ENCODE measurements around the gene ADAM11.
"Not testable (repeated sequence)": the region's sequence is repeated elsewhere in the genome, so short reads cannot be mapped to it uniquely, and the experiment has no call there.

ADAM11 gene

DNA sequence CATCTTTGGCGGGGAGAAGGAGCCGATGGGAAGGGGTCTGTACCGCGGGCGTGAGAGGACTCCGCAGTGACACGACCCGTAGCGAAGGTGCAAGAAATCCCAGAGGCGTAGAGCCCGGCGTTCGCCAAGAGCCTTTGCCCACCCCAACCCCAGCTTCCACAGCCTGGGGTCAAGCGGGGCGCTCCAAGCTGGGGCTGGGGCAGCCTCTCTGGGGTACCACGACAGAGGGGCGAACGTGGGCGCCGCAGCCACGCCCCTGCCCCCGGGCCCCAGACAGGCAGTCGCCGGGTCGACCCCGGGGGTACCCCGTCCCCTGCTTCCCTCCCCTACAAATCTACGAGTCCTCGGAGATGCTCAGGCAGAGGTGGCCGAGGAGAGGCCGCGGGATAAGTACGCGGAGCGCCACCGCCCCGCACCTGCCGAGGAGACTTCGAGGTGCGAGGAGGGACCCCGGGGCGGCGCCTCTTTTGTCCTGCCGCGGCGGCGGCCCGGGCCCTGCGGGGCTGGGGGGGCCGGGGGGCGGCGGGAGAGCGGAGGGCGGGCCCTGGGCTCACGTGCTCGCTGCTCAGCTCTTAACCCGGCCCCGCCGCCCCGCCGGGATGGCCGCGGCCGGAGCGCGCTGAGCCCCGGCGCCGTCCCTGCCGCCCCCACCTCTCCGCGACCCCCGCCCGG is at the start of gene ADAM11:
TSS of gene ADAM11 (plus strand) at position 575 of the 672 bp plus-strand sequence. CDS start 212 bp downstream, outside the sequence.
- no peak for TF ChIP-seq CTCF (IDR thresholded peaks at IDR 0.05; ENCODE audit: low read depth, low read length)
- in situ Hi-C loops (cut with HindIII; ENCODE audit: low sequenced_read_pairs), result no loop called here
- DNase-seq (ENCODE audit: low read depth, low spot score), result no peak
- H3K4me3 ChIP-seq (ENCODE audit: low read depth, low read length), result peak within 1 kb of the TSS; percentile 24

DNA sequence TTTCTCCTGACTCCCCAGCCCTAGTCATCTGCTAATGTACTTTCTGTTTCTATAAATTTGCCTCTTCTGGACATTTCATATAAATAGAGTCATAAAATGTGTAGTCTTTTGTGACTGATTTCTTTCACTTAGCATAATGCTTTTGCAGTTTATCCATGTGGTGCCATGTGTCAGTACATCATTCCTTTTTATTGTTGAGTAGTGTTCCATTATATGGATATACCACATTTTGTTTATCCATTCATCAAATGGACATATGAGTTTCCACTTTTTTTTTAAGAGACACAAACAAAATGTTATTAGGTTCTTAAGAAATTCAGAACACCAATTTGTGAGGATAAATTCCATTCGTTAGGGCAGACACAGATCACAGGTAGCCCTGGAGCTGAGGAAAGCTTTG is 39.3 kb upstream of the ADAM11 start:
- in situ Hi-C loops (cut with HindIII; ENCODE audit: low sequenced_read_pairs), result no loop called here
- DNase-seq (ENCODE audit: low read depth, low spot score), result no peak
- no peak overlapping the region for H3K4me3 ChIP-seq (ENCODE audit: low read depth, low read length)
- TF ChIP-seq CTCF (IDR thresholded peaks at IDR 0.05; ENCODE audit: low read depth, low read length), result no peak

DNA sequence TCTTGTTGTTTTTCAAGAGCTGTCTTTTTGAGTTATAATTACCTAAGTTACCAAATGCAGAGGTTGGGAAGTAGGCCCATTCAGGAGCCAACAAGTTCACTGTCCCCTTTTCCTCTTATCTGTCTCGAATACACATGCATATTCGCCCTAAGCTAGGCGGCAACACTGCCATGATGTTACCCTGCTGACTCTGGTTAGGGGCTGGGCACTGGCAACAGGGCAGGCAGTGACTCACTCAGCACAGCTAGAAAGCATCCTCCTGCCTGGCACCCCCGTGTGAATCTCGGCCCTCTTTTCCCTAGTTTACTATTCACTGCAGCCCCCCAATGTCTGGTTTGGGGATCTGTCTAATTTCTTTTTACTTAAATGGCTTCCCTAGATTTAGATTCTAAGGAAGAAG is 36.5 kb upstream of the ADAM11 start:
- no peak for DNase-seq (ENCODE audit: low read depth, low spot score)
- no peak overlapping the region for H3K4me3 ChIP-seq (ENCODE audit: low read depth, low read length)
- in situ Hi-C loops (cut with HindIII; ENCODE audit: low sequenced_read_pairs), result no loop called here
- TF ChIP-seq CTCF (IDR thresholded peaks at IDR 0.05; ENCODE audit: low read depth, low read length), result no peak

- in situ Hi-C loops (cut with HindIII; ENCODE audit: low sequenced_read_pairs); H3K4me3 ChIP-seq (ENCODE audit: low read depth, low read length); DNase-seq (ENCODE audit: low read depth, low spot score): not testable (repeated sequence)
Measured at GRCh38 chr17:44726121-44726520, 32.7 kb upstream of the ADAM11 start.

DNA sequence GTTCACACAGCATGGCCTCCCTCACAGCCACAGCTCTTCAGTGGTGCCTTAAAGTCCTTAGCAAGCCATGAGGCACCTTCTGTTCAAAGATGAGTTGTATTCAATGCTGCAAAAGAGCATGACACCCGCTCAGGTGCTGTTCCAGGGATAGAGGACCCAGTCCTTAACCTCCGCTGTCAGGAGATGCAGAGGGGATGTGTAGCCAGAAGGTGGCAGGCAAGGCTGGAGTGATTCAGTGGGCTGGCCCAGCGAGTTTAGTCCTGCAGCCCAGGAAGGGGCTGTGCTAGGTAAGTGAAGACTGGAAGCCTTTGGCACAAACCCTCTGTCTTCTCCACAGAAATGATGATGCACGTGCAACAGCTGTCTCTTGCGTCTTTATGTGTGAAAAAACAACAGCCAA is 25.0 kb upstream of the ADAM11 start:
- in situ Hi-C loops (cut with HindIII; ENCODE audit: low sequenced_read_pairs), result no loop called here
- H3K4me3 ChIP-seq (ENCODE audit: low read depth, low read length), result no peak overlapping the region
- peak; percentile 48 for TF ChIP-seq CTCF (IDR thresholded peaks at IDR 0.05; ENCODE audit: low read depth, low read length)
- DNase-seq (ENCODE audit: low read depth, low spot score), result peak; percentile 7

DNA sequence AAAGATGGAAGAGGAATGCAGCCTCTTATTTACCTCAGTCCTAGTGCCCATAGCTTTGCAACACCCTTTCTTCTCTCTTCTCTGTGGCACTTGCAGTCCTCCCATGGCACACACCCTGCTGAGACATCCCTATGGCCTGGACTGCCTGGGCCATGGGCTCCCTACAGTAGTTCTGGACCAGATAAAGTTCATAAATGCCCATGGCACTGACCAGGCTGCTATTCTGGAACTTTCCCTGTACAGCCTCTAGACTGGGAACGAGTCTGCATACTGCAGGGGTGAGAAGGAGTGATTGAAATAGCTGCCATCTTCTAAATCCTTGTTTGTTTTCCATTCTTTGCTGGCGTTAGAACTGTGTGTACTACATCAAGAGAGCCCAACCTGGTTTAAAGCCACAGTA is 24.5 kb upstream of the ADAM11 start:
- in situ Hi-C loops (cut with HindIII; ENCODE audit: low sequenced_read_pairs), result no loop called here
- no peak overlapping the region for H3K4me3 ChIP-seq (ENCODE audit: low read depth, low read length)
- no peak for TF ChIP-seq CTCF (IDR thresholded peaks at IDR 0.05; ENCODE audit: low read depth, low read length)
- no peak for DNase-seq (ENCODE audit: low read depth, low spot score)

GRCh38 chr17:44736551-44737240 is 22.1 kb upstream of the ADAM11 start:
- no peak for TF ChIP-seq CTCF (IDR thresholded peaks at IDR 0.05; ENCODE audit: low read depth, low read length)
- no peak for DNase-seq (ENCODE audit: low read depth, low spot score)
- in situ Hi-C loops (cut with HindIII; ENCODE audit: low sequenced_read_pairs), result no loop called here
- no peak overlapping the region for H3K4me3 ChIP-seq (ENCODE audit: low read depth, low read length)

All from astrocyte of the spinal cord (primary cell).